ENCODE data around the gene NHERF2. TPM values are rescaled to one million over a fixed set of nuclear protein-coding genes. Genes with fewer than 3 reads are reported as not detected.

Gene NHERF2
- total and polyA plus RNA-seq, 7 experiments from 2014 or later, result 0.33 to 3.8 (median 3.5) TPM

GRCh38 chr16:2013527-2013926, 13.2 kb upstream of the NHERF2 start:
- DNase-seq, result no peak
- peaks cover 0 to 3% (median 0%) of the 10 kb centered on the region in 5 donors for H3K27me3 Mint-ChIP-seq
- Histone ChIP-seq H3K27me3 (ENCODE audit: control insufficient read depth in 2 of 2, insufficient read depth in 2 of 2, low read length in 2 of 2) (no peaks in the 10 kb centered on the region), H3K4me3 (ENCODE audit: low read length) (no peak overlapping the region), H3K4me1 (ENCODE audit: control insufficient read depth in 2 of 2, insufficient read depth in 2 of 2, low read length in 2 of 2) (peaks cover 13 to 14% of the 10 kb centered on the region in 2 donors), H3K36me3 (ENCODE audit: control insufficient read depth in 2 of 3, insufficient read depth in 3 of 3, low read length in 3 of 3) (no peaks in the 10 kb centered on the region), H3K9me3 (ENCODE audit: control insufficient read depth in 2 of 3, low read length in 3 of 3) (no peaks in the 10 kb centered on the region), H3K27ac (ENCODE audit: low read depth, low read length) (no peak overlapping the region)
- intact Hi-C loops (cut with micrococcal nuclease), result no loop called here
- peaks cover 0 to under 1% (median 0%) of the 10 kb centered on the region in 5 donors for H3K36me3 Mint-ChIP-seq
- peak overlapping the region in 1 of 10 donors; percentile 71 for H3K4me3 Mint-ChIP-seq
- ATAC-seq, result no peak
- H3K9me3 Mint-ChIP-seq, result no peaks in the 10 kb centered on the region
- H3K27ac Mint-ChIP-seq, result peak overlapping the region in 1 of 9 donors; percentile 9
- H3K4me1 Mint-ChIP-seq, result peaks cover 3 to 12% (median 10%) of the 10 kb centered on the region in 7 donors
- ChIA-PET CTCF (interaction anchor here (1.1 kb wide), 1 partner anchor 125 kb away, joined by 3 read pairs; no protein-coding TSS in a partner anchor), POLR2A (no interaction called here)

- Mint-ChIP-seq H3K4me3 (no peak overlapping the region), H3K36me3 (no peaks in the 10 kb centered on the region), H3K4me1 (peaks cover 0 to 2% (median 1%) of the 10 kb centered on the region in 7 donors), H3K27ac (no peak overlapping the region), H3K27me3 (peaks cover 0 to 13% (median 6%) of the 10 kb centered on the region in 5 donors), H3K9me3 (peaks cover 0 to 1% (median 0%) of the 10 kb centered on the region in 11 donors)
- H3K4me3 ChIP-seq (ENCODE audit: low read length), result no peak overlapping the region
- no peaks in the 10 kb centered on the region for H3K36me3 ChIP-seq (ENCODE audit: control insufficient read depth in 2 of 3, insufficient read depth in 3 of 3, low read length in 3 of 3)
- POLR2A ChIA-PET, result interaction anchor here (0.8 to 1.1 kb wide), 3 partner anchors 9 to 140 kb away, joined by 3 to 6 read pairs (median 3); partner anchors contain the start of gene TRAF7
- no peak overlapping the region for H3K27ac ChIP-seq (ENCODE audit: low read depth, low read length)
- DNase-seq, result no peak
- no peaks in the 10 kb centered on the region for H3K27me3 ChIP-seq (ENCODE audit: control insufficient read depth in 2 of 2, insufficient read depth in 2 of 2, low read length in 2 of 2)
- CTCF ChIA-PET, result interaction anchor here (1.0 kb wide), 1 partner anchor 126 kb away, joined by 3 read pairs; no protein-coding TSS in a partner anchor
- peak; percentile 71 for ATAC-seq
- no peaks in the 10 kb centered on the region for H3K9me3 ChIP-seq (ENCODE audit: control insufficient read depth in 2 of 3, low read length in 3 of 3)
- peaks cover 3% of the 10 kb centered on the region in 2 donors for H3K4me1 ChIP-seq (ENCODE audit: control insufficient read depth in 2 of 2, insufficient read depth in 2 of 2, low read length in 2 of 2)
- intact Hi-C loops (cut with micrococcal nuclease), result no loop called here
These were observed 11.4 kb upstream of the NHERF2 start for GRCh38 chr16:2015117-2015946.

GRCh38 chr16:2015947-2016208, 10.8 kb upstream of the NHERF2 start:
- no peak overlapping the region for H3K27ac ChIP-seq (ENCODE audit: low read depth, low read length)
- Mint-ChIP-seq H3K9me3 (peaks cover 0 to 1% (median 0%) of the 10 kb centered on the region in 11 donors), H3K27me3 (peaks cover 4 to 19% (median 10%) of the 10 kb centered on the region in 5 donors), H3K4me3 (no peak overlapping the region), H3K4me1 (peaks cover 0 to 3% (median 0%) of the 10 kb centered on the region in 7 donors), H3K36me3 (no peaks in the 10 kb centered on the region), H3K27ac (no peak overlapping the region)
- H3K4me3 ChIP-seq (ENCODE audit: low read length), result no peak overlapping the region
- intact Hi-C loops (cut with micrococcal nuclease), result no loop called here
- DNase-seq (no peak), ATAC-seq (no peak)
- H3K27me3 ChIP-seq (ENCODE audit: control insufficient read depth in 2 of 2, insufficient read depth in 2 of 2, low read length in 2 of 2), result peaks cover 0 to 3% of the 10 kb centered on the region in 2 donors
- H3K36me3 ChIP-seq (ENCODE audit: control insufficient read depth in 2 of 3, insufficient read depth in 3 of 3, low read length in 3 of 3), result no peaks in the 10 kb centered on the region
- no peaks in the 10 kb centered on the region for H3K9me3 ChIP-seq (ENCODE audit: control insufficient read depth in 2 of 3, low read length in 3 of 3)
- ChIA-PET POLR2A (no interaction called here), CTCF (interaction anchor here (1.0 kb wide), 1 partner anchor 125 kb away, joined by 3 read pairs; no protein-coding TSS in a partner anchor)
- H3K4me1 ChIP-seq (ENCODE audit: control insufficient read depth in 2 of 2, insufficient read depth in 2 of 2, low read length in 2 of 2), result no peaks in the 10 kb centered on the region

- Mint-ChIP-seq H3K9me3 (peaks cover 0 to 1% (median 0%) of the 10 kb centered on the region in 11 donors), H3K4me3 (no peak overlapping the region), H3K36me3 (no peaks in the 10 kb centered on the region), H3K4me1 (peaks cover 0 to 3% (median 0%) of the 10 kb centered on the region in 7 donors), H3K27me3 (peaks cover 6 to 23% (median 10%) of the 10 kb centered on the region in 5 donors), H3K27ac (no peak overlapping the region)
- Histone ChIP-seq H3K9me3 (ENCODE audit: control insufficient read depth in 2 of 3, low read length in 3 of 3) (no peaks in the 10 kb centered on the region), H3K4me3 (ENCODE audit: low read length) (no peak overlapping the region), H3K27ac (ENCODE audit: low read depth, low read length) (no peak overlapping the region), H3K4me1 (ENCODE audit: control insufficient read depth in 2 of 2, insufficient read depth in 2 of 2, low read length in 2 of 2) (no peaks in the 10 kb centered on the region), H3K27me3 (ENCODE audit: control insufficient read depth in 2 of 2, insufficient read depth in 2 of 2, low read length in 2 of 2) (peaks cover 0 to 4% of the 10 kb centered on the region in 2 donors), H3K36me3 (ENCODE audit: control insufficient read depth in 2 of 3, insufficient read depth in 3 of 3, low read length in 3 of 3) (no peaks in the 10 kb centered on the region)
- DNase-seq, result no peak
- ChIA-PET POLR2A (no interaction called here), CTCF (interaction anchor here (0.6 to 0.8 kb wide), 2 partner anchors 124 to 1885 kb away, joined by 3 read pairs; no protein-coding TSS in a partner anchor)
- no peak for ATAC-seq
- intact Hi-C loops (cut with micrococcal nuclease), result no loop called here
These were observed 10.2 kb upstream of the NHERF2 start for GRCh38 chr16:2016407-2016922.

GRCh38 chr16:2019518-2019920, 7.2 kb upstream of the NHERF2 start, which contains the start of gene NPW:
NPW (plus strand) TSS chr16:2019785.
- H3K4me3 Mint-ChIP-seq, result peak within 1 kb of the TSS in 2 of 10 donors; percentile 17 to 46
- Histone ChIP-seq H3K36me3 (ENCODE audit: control insufficient read depth in 2 of 3, insufficient read depth in 3 of 3, low read length in 3 of 3) (no peaks in the 10 kb centered on the region), H3K27me3 (ENCODE audit: control insufficient read depth in 2 of 2, insufficient read depth in 2 of 2, low read length in 2 of 2) (peaks cover 0 to 8% of the 10 kb centered on the region in 2 donors), H3K4me3 (ENCODE audit: low read length) (no peak within 1 kb of the TSS), H3K4me1 (ENCODE audit: control insufficient read depth in 2 of 2, insufficient read depth in 2 of 2, low read length in 2 of 2) (peaks cover 11 to 15% of the 10 kb centered on the region in 2 donors), H3K9me3 (ENCODE audit: control insufficient read depth in 2 of 3, low read length in 3 of 3) (no peaks in the 10 kb centered on the region), H3K27ac (ENCODE audit: low read depth, low read length) (no peak within 1 kb of the TSS)
- POLR2A ChIA-PET, result interaction anchor here (1.2 to 1.5 kb wide), 2 partner anchors 121 to 135 kb away, joined by 3 to 7 read pairs; no protein-coding TSS in a partner anchor
- intact Hi-C loops (cut with micrococcal nuclease), result no loop called here
- H3K4me1 Mint-ChIP-seq, result peaks cover 11 to 17% (median 13%) of the 10 kb centered on the region in 7 donors
- H3K9me3 Mint-ChIP-seq, result peaks cover 0 to 5% (median 0%) of the 10 kb centered on the region in 11 donors
- no peak within 1 kb of the TSS for H3K27ac Mint-ChIP-seq
- no peaks in the 10 kb centered on the region for H3K36me3 Mint-ChIP-seq
- H3K27me3 Mint-ChIP-seq, result peaks cover 7 to 40% (median 15%) of the 10 kb centered on the region in 5 donors
- CTCF ChIA-PET, result interaction anchor here (5.0 kb wide), 1 partner anchor 122 kb away, joined by 42 read pairs; no protein-coding TSS in a partner anchor
- ATAC-seq, result no peak
- peak in 1 of 9 donors; percentile 45 for DNase-seq

GRCh38 chr16:2019921-2020831, 6.5 kb upstream of the NHERF2 start:
- Histone ChIP-seq H3K4me1 (ENCODE audit: control insufficient read depth in 2 of 2, insufficient read depth in 2 of 2, low read length in 2 of 2) (peaks cover 11 to 15% of the 10 kb centered on the region in 2 donors), H3K27ac (ENCODE audit: low read depth, low read length) (no peak overlapping the region), H3K9me3 (ENCODE audit: control insufficient read depth in 2 of 3, low read length in 3 of 3) (no peaks in the 10 kb centered on the region), H3K36me3 (ENCODE audit: control insufficient read depth in 2 of 3, insufficient read depth in 3 of 3, low read length in 3 of 3) (no peaks in the 10 kb centered on the region), H3K27me3 (ENCODE audit: control insufficient read depth in 2 of 2, insufficient read depth in 2 of 2, low read length in 2 of 2) (peaks cover 0 to 8% of the 10 kb centered on the region in 2 donors), H3K4me3 (ENCODE audit: low read length) (no peak overlapping the region)
- POLR2A ChIA-PET, result interaction anchor here (1.0 to 1.5 kb wide), 2 partner anchors 120 to 135 kb away, joined by 3 read pairs; partner anchors contain the start of gene TRAF7
- Mint-ChIP-seq H3K4me3 (peak overlapping the region in 2 of 10 donors; percentile 17 to 46), H3K36me3 (no peaks in the 10 kb centered on the region), H3K4me1 (peaks cover 11 to 17% (median 13%) of the 10 kb centered on the region in 7 donors), H3K27ac (no peak overlapping the region), H3K27me3 (peaks cover 7 to 42% (median 15%) of the 10 kb centered on the region in 5 donors), H3K9me3 (peaks cover 0 to 5% (median 0%) of the 10 kb centered on the region in 11 donors)
- CTCF ChIA-PET, result interaction anchor here (5.0 kb wide), 1 partner anchor 121 kb away, joined by 42 read pairs; no protein-coding TSS in a partner anchor
- intact Hi-C loops (cut with micrococcal nuclease), result no loop called here
- ATAC-seq (no peak), DNase-seq (no peak)
